AG04449 (cell line): ENCODE measurements around the gene BCAT1.
A peak's percentile ranks its signal among the peaks of the same experiment; 100 is the strongest.

Experiments
- CTCF ChIA-PET: fragments of 350-600 bp; formaldehyde crosslinking; extraction: SDS; loops from one replicate; lab custom pipeline; 2021; ENCODE audit warnings: antibody characterized with exemption; lab: Yijun Ruan, JAX
- POLR2A ChIA-PET: fragments of 400-600, 350-600 bp; formaldehyde crosslinking; extraction: SDS; loops from one replicate; lab custom pipeline; 2020; ENCODE audit warnings: antibody characterized with exemption, inconsistent platforms; lab: Yijun Ruan, JAX
- DNase-seq: peaks from one replicate; pipeline ENCODE4 v3.0.0-alpha.2; 2010; ENCODE audit warnings: low read depth, low spot score
- H3K4me3 ChIP-seq: 2 replicates; pipeline ENCODE4 v1.5.1; 2011; ENCODE audit warnings: low read depth, mild to moderate bottlenecking, control low read depth, low read length
- CTCF ChIP-seq: IDR thresholded peaks from one replicate; pipeline ENCODE4 v1.5.1; 2011; ENCODE audit warnings: mild to moderate bottlenecking, moderate library complexity, low read length, control low read depth, inconsistent platforms; ENCODE audit not compliant: insufficient read depth; ENCODE audit errors: missing control alignments

Gene BCAT1

GRCh38 chr12:24993793-24994192 is 44.9 kb upstream of the BCAT1 start:
- DNase-seq: no peak
- no peak overlapping the region for H3K4me3 ChIP-seq

GRCh38 chr12:24991209-24992049 is 42.5 kb upstream of the BCAT1 start:
- ChIA-PET POLR2A (no interaction called here), CTCF (interaction anchor here (0.6 to 9.0 kb wide), 27 partner anchors 9 to 398 kb away, joined by 3 to 143 read pairs (median 4); partner anchors contain the start of gene DNAI7)
- no peak for DNase-seq
- H3K4me3 ChIP-seq: no peak overlapping the region
- TF ChIP-seq CTCF: peak; percentile 19

More at GRCh38 chr12:24993793-24994192, 44.9 kb upstream of the BCAT1 start:
- CTCF ChIA-PET: interaction anchor here (1.5 to 9.0 kb wide), 5 partner anchors 10 to 162 kb away, joined by 3 to 143 read pairs (median 42); no protein-coding TSS in a partner anchor
- POLR2A ChIA-PET: no interaction called here
- no peak for TF ChIP-seq CTCF

- ChIA-PET POLR2A (no interaction called here), CTCF (interaction anchor here (0.8 to 9.0 kb wide), 4 partner anchors 8 to 166 kb away, joined by 3 to 143 read pairs (median 10); no protein-coding TSS in a partner anchor)
- no peak for TF ChIP-seq CTCF
- no peak overlapping the region for H3K4me3 ChIP-seq
- no peak for DNase-seq
These were observed 40.3 kb upstream of the BCAT1 start for GRCh38 chr12:24989216-24989615.

- POLR2A ChIA-PET: no interaction called here
These were observed 33.3 kb upstream of the BCAT1 start for GRCh38 chr12:24982250-24982649.

GRCh38 chr12:24979976-24980730 is 31.3 kb upstream of the BCAT1 start:
- DNase-seq: no peak
- no peak for TF ChIP-seq CTCF
- no peak overlapping the region for H3K4me3 ChIP-seq
- CTCF ChIA-PET: interaction anchor here (1.0 to 5.5 kb wide), 5 partner anchors 9 to 176 kb away, joined by 3 to 37 read pairs (median 4); no protein-coding TSS in a partner anchor
- POLR2A ChIA-PET: no interaction called here

More at GRCh38 chr12:24982250-24982649, 33.3 kb upstream of the BCAT1 start:
- TF ChIP-seq CTCF: no peak
- CTCF ChIA-PET: interaction anchor here (1.7 to 5.5 kb wide), 2 partner anchors 7 to 10 kb away, joined by 4 to 37 read pairs; no protein-coding TSS in a partner anchor
- H3K4me3 ChIP-seq: no peak overlapping the region
- DNase-seq: no peak
